ENCODE measurements around the gene SORCS3.

Gene SORCS3

DNA sequence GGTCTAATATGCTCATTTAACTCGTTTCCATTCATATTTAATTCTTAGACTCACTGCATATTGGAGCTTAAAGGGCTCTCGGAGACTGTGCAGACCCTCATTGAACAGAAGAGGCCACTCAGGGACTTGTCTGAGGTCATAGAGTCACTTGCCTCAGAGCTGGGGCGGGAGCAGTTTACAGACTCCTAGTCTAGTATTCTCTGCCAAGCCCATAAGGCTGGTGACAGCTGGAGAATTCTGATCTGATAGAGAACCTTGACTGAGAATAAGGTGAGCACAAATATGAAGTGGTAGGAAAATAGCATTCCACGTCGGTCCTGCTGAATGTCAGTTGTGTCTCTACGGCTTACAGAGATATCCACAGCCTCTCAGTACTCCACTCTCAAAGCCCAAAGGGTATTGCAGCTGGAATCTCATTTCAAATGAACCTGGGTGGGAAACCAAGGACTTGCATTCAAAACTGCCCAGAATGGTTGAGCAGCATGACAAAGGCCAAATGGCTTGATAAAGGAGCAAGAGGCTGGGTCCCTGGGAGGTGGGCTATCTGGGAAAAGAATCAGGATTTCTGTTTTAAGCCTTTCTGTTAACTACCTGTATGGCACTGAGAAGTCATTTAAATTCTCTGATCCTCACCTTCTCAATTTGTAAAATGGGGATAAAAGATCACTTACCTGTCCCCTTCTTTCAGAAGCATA lies 283.2 kb downstream of the SORCS3 start:
- DNase-seq: no peak

DNA sequence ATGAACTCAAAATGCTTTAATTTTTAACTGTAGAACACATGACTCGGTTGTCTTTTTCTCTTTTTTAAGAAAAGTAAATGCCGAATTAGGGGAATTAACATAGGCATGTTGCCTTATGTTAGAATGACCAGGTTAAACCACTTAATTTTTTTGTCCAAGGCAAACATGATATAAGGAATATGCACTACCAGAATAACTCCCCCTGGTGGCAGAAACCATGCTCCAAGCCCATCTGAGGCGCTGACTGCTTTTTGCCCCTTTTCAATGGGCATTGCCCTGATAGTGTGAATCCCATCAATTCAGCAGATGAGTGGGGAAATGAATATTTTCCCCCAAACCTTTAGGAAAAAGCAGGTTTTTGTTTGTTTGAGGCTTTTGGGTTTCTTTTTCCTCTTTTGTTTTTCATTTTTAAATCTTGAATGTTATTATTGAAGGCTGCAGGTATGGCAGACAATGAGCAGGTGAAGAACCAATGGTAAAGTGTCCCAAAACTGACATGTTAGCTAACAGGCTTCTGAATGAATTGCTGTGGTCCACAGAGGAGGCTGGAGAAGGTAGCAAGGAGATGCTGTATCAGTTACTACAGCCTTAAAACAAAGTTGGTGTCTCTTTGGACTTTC lies 284.3 kb downstream of the SORCS3 start:
- peak; percentile 36 for DNase-seq

DNA sequence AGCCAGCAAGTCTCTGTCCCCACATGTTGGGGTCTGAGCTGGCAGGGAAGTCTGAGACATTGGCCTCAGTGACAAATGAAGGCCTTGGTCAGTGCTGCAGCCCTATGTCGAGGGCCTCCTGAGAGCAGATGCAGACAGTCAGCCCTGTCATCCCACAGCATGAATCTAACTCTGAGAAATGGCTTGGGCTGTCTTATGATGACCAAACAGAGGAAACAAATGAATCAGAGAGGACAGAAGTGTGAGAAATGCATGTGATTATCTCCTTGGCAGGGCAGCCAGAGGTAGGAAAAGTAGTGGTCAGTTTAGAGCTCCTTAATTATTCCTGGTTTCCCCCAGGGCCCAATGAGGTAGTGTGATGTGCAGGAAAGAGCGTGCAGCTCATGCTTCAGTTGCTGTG lies 287.6 kb downstream of the SORCS3 start:
- no peak for DNase-seq

DNA sequence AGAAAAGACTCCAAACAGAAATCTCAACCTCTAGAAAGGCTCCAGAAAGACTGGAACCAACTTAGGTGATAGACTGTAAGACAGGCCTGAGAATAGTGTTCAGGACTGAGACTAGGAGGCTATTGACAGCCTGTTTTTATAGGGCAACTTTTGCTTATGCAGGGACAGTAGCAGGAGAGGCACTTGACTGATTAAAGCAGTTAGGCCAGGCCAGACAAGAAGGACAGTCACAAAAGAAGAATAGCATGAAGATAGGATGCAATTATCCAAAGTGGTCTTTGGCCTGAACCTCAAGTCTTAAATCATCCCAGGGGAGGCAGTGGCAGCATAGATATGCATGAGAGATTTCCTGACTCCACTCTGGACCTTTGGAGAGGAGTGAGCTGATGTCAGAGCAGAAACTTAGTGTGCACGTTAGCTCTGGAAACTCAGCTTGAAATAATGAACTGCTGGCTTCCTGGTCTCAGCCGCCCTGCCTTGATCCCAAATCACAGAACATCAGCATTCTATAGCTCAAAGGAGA lies 290.6 kb downstream of the SORCS3 start:
- no peak for DNase-seq

DNA sequence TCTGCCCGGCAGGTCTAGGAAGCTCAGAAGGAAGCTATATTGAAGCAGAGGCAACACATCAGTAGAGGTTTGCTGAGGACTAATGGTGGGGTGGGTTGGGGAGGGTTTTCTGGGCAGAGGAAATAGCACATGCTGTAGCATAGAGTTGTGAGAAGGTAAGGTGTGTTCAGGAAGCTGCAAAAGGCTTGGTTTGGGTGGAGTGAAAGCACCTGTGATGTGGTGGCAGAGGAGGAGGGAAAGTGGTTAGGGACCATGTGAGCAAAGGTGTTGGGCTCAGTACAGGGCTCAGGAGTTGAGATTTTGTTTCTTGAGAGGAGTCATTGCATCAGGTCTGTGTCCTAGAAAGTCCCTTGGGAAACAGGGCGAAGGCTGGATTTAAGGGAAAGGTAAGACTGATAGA lies 294.6 kb downstream of the SORCS3 start:
- no peak for DNase-seq

DNA sequence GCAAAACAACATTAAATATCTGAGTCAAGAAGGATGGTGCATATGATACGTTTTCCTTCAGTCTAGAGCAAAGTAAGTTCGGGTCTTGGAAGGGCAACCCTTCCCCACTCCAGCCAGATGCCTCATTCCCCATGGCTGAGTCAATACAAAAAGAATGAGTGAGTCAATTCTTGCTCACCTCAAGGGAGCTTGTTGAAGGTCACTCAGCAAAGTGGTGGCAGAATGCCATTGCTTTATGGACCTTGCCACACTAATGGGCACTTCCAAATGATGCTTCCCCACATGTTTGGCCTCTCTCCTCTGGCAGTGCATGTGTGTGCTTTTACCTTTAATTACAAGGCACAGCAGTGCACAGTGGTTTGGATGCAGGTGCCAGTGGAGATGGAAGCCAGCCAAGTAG lies 296.5 kb downstream of the SORCS3 start:
- DNase-seq: no peak

DNA sequence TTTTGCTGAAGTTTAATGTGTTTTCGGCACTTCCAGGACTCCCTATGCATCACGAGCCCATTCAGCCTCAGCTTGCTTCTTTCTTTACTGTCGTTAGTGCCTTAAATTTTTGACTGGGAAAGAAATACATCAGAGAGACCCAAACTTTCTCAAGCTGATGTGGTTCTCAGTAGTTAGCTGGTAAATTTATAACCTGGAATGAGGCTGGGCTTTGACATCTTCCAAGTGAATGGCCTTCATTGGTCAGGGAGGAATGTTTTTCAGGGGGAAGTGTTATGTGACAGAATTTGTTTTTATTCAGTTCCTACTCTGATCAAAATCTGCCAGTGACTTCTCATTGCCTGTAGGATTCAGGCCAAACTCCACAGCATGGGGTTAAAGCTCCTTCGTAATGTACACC lies 296.9 kb downstream of the SORCS3 start:
- DNase-seq: no peak

DNA sequence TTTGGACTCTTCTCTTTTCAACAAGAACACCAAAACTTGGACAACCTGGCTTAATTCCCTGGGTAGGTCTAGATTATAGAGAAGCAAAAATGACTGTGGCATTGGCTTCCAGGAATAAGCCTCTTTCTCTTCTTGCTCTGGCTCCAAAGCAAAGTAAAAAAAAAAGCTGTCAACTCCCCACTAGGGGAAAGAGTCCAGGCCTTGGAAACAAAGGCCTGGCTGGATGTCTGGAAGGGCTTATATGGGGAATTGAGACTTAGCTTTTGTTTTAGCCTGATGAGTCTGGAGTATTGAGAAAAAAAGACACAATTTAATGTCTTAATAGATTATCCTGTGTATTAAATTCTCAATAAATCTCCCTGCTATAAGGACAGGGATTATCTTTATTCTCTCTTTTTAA lies 300.6 kb downstream of the SORCS3 start:
- DNase-seq: no peak

DNA sequence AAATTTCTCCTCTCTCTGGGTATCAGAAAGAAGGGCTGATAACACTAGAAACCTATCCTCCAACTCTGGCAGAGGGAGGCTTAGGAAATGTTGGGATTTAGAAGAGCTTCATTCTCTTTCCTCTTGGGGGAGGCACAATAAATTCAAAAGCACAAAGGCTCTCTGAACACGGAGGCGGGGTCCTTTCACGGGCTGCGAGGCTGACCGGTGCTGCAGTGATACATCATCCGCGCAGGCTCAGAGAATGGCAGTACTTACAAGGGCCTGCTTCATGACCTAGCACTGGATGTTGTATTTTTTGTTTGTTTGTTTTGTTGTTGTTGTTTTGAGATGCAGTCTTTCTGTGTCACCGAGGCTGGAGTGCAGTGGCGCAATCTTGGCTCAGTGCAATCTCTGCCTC lies 306.2 kb downstream of the SORCS3 start:
- DNase-seq: no peak

DNA sequence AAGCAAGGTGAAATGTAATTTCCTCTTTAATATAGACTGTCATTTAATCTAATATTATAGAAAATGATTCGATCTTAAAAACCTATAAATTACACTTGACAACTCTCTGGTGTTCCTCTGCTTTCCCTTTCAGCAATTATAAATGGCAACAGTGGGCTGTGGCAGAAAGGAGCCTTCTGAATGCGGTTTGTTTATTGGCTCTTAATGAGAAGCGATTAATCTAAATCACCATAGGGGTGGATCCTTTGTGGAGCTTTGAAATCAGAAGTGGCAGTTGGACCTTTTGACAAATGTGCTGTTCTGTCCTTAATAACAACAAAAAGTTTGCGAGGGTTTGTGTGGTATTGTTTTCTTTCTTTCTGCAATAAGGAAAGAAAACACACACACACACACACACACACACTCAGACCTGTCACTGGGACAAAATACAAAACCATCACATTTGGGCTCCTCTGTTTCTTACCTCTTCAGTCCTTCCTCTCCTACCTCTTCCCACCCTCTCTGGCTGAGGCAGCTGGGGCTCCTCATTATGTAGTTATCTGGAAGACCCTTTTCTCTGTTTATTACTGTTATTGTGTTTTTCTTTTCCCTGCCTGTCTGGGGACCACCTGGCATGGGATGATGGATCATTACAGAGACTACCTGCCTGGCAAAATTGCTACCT lies 316.2 kb downstream of the SORCS3 start:
- no peak for DNase-seq

DNA sequence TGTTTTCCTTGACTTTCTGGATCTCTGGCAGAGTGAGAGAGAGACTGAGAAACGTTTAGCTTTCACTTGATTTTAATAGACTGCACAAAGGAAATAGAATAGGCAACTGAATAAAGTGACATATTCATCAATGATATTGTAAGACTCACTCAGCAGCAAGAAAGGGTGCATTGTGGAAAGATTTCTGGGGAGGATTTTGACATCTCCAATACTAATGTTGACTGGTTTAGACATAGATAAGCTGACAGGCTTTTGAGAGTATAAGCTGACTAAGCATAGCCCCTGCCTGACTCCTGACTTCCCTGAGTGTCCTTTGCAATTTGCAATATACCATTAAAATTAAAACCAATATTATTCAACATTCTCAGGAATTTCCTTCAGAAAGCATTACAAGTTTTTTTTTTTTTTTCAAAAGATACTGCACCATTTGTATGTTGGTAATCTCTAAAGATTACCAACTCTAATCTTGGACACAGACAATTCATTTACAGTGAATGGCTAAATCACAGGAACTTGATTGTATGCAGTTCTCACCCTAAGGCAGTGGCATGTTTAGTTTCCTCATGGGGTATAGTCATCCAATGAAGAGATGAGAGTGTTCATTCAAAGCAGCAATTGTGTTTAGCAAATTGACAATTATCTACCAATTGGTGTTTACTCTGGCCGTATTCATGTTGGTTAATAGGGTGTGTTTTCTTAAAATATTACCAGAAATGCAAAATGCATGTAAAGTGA lies 325.6 kb downstream of the SORCS3 start:
- DNase-seq: no peak

DNA sequence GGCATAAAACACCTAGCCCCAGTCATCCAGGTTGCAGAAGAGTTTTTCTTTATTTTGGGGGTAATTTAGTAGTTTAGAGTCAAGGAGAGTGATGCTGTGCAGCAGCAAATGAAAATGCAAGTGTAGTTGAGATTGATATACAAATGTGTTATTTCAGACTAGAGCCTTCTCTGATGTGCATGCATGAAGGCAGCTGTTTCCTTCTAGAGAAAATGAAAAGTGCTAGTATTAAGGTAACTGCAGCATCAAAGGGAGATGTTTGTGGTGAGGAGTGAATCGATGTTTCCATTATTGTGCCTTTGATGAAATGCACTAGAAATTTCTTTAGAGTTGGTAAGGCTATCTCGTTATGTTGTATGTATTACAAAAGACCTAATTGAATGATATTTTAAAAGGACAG lies 339.3 kb downstream of the SORCS3 start:
- no peak for DNase-seq

DNA sequence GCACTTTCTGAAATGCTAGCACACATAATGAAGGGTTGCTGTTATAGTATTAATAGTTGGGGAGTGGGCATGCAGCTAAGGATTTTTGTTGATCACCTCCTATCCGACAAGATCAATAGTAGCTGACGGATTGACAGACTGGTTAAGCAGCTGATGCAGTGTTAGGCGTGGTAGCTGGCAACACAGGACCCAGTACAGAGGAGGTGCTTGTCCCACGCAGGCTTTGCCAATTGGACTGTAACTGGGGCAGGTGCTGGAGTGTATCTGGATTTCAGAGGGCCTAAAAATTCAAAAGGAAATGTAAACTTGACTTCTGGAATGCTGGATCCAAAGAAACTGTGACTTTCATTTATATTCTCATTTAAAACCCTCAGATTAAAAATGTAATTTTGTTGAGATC lies 340.9 kb downstream of the SORCS3 start:
- no peak for DNase-seq

DNA sequence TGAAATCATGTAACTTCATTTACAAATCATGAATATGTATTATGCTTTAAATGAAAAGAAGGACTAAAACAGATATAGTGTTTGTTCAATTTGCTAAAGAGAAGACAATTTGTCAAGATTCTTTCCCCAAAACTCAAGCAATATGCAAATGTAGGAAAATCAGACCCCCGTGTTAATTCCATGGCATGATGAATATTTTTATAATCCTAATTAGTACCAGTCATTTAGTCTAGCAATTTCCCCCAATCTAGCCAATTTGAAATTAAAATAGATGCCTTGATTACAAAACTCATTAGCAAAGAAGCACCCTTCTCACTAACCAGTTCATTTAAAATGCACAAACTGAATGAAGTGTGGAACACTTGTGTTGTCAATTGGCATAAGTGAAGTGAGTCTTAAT lies 347.6 kb downstream of the SORCS3 start:
- no peak for DNase-seq

DNA sequence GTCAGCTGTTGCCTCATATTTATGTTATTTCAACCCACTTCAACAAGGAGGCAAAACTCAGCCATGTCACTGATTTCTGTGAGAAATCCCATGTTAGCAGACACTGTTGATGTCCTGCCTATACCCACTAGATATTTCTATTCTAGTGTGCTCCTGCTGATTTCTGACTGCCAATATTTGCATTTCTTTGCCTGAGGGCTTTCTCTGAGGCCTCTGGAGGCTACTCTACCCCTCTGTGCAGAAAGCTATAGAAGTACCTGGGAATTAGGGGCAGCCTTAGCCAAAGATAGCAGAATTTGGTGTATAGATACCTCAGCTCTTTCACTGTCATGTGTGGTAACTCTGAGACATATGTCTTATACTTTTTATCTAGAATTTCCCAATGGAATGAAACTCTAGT lies 348.8 kb downstream of the SORCS3 start:
- DNase-seq: no peak

DNA sequence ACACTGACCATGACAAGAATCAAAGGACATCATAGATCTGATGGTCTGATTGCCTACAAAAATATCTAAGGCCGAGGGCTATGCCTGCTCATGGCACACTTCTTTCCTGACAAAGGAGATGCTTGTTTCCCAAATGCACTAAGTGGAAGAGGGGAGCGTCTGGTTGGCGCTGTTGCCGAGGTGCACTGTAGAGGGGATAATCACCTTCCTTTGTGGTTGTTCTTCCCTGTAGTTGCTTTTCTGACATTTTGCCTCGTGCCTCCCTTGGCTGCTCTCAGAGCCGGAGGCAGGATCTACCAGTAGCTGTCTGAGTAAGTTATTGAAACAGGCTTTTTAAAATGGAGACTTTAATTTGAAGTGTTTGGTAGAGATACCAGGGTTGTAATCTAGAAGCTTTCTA lies 352.0 kb downstream of the SORCS3 start:
- DNase-seq: no peak

DNA sequence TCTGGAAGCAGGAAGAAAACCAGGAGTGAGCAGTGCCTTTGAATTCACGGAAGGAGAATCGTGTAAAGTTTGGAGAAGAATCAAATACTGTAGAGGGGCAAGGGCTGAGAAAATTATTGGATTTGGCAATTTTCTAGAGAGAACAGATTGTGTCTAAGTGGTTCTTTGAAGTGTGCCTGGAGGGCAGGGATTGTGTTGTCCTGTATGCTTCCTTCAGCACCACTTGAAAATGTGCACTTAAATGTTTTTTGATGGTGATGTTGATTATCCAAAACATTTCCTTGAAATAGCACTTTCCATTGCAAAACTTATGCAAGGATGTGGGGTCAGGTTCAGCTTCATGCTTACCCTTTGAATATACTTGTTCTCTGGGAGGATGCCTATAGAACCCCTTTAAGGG lies 360.2 kb downstream of the SORCS3 start:
- no peak for DNase-seq

DNA sequence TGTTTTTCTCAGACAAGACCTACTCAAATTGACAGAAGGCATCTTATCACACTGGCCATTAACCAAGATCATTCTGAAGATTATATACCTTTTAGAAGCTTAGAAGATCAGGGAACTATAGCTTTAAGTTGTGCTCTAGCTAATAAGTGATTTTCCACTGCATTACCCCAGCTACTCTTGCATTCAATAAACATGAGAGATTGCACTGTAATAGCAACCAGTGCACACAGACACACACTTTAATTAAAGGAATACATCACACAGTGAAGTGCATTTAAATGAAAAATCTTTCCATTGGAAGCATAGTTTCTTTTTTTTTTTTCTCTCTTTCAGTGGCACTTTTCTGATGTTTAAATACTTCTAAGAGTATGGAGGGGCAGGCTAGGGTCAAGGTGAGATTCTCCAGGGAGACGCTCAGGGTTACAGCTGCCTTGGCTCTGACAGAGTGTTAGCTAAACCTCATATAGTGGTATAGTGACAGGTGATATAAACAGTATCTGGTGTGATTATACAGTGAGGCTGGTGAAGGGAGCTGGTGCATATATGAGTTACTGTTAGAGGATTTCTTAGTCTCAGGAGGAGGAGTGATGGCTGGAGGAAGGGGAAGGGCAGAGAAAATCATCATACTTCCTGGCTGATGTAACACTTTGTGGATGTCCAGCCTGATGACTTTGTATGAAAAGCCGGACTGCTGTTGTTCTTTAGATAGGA lies 369.5 kb downstream of the SORCS3 start:
- DNase-seq: no peak

DNA sequence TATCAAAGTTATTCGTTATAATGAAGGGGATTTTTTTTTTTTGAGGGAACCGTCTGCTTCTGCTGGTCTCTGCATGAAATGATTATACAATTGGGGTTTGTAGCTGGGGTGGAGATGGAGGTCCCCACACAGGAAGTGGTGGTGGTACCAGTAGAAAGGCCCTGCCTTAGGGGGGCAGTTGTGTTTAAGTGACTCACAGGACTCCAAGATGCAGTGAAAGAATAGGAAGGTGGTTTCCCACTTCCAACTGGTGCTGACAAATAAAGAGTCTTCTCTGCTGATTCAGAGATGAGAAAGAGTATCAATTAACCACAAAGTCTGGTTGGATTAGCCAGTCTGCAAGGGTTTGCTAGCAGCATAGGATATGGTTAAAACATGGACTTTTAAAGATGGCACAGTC lies 376.0 kb downstream of the SORCS3 start:
- DNase-seq: peak; percentile 20

DNA sequence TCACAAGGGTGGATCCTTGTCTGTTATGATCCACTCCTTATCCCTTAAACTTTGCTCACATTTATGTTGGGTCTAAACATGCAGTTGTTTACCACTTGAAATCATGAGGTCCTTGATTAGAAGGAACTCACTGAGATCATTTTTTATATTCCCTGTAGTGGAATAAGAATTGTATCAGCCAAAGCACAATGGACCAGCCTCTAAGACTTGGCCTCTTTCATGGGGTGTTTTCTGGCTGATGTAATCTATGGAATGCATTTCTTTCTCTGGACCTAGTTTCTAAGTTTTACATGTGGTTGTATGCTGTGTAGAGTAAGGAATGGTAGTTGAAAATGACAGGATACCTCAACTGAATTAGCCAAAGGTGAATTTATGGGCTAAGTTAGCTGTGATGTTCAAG lies 376.6 kb downstream of the SORCS3 start:
- DNase-seq: no peak

DNA sequence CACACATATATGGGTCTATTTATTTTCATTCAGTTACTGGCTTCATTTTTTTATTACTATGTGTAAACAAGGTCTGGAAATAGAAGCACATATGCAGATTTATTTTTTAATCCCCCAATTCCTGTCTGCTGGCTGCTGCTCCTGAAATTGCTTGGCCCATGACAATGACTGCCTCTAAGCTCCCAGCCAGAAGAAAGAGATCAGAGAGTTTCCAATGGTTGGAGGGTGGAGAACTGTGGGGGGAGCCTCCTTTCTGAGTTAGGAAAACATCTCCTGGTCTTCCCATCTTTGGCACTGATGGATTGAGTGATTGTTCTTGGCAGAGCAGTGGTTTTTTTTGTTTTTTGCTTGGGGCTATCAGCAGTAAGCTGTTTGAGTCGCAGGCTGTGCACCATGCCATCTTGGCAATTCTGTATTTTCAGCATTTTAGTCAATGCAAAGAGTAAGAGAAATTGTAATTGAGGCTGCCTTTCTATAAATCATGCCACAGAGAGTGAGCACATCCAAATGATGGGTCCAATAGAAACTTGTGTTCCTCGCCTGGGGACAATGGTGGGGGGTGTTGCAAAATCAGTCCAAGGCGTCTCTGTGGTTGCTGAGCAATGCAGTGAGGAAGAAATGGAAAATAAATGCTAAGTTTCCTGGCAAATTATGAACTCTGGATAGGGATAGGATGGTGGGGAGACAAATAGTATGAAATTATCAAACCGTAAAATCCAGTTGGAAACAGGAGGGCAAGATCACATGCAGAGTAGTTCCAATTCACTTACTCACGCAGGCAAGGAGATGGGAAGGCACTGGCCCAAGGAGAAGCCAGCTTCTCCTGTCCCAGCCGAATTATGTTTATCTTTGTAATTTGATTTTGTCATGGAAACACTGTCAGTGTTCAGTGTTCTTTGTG lies 382.4 kb downstream of the SORCS3 start:
- no peak for DNase-seq

DNA sequence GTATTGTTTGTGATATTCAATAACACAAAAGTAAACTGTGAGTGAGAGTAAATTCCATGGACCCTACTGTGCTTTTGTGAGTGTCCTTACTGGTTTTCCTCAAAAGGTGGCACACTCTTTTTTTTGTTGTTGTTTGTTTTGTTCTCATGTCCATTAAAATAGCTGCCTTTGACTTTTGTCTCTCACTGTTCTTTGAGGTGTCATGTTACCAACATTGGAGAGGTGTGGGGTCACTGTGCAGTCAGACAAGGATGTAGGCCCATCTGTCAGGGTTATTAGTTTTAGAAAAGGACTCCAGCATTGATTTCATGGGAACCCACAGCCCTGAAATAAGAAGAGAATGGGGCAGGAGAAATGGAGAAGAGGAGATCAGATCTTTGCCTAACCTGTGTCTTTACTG lies 383.1 kb downstream of the SORCS3 start:
- no peak for DNase-seq
